Adipocyte (in vitro differentiated cells): ENCODE measurements around the gene MNDA.

Experiments
- DNase-seq: peaks from one replicate; pipeline ENCODE4 v3.0.0-alpha.2; 2015; ENCODE audit warnings: low read depth
- H3K27me3 ChIP-seq: replicated peaks from 2 replicates; pipeline ENCODE4 v1.7.0; 2013; ENCODE audit warnings: mild to moderate bottlenecking, low read length, moderate library complexity; ENCODE audit not compliant: control insufficient read depth, insufficient read depth
- H3K36me3 ChIP-seq: 2 replicates; pipeline ENCODE4 v1.7.0; 2013; ENCODE audit warnings: low read length, mild to moderate bottlenecking, moderate library complexity; ENCODE audit not compliant: control insufficient read depth, insufficient read depth, severe bottlenecking
- H3K4me1 ChIP-seq: 2 replicates; pipeline ENCODE4 v1.7.0; 2013; ENCODE audit warnings: mild to moderate bottlenecking, low read length, moderate library complexity; ENCODE audit not compliant: control insufficient read depth, insufficient read depth
- H3K4me3 ChIP-seq: 2 replicates; pipeline ENCODE4 v1.7.0; 2013; ENCODE audit warnings: mild to moderate bottlenecking, low read length, moderate library complexity
- H3K9ac ChIP-seq: 2 replicates; pipeline ENCODE4 v1.7.0; 2013; ENCODE audit warnings: mild to moderate bottlenecking, low read length, moderate library complexity
- H3K9me3 ChIP-seq: 2 replicates; pipeline ENCODE4 v1.7.0; 2013; ENCODE audit warnings: mild to moderate bottlenecking, low read length, moderate library complexity; ENCODE audit not compliant: control insufficient read depth

MNDA gene

DNA sequence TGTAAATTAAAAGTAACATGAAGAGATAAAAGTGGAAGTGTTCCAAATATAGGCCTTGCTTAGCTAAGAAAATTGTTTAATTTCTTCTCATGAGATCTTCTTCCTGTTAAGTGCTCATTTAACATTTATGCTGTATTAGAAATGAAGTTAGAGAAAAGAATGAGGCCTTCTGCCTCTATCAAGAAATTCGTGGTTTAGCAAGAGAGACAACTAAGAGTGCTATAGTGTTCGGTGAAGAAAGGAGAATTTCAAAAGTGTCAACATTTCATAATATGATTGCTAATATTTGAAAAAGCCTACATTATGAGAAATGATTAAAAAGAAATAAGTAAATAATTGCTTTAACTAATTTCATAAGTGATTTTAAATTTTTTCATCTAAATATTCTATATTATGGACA is 18.8 kb upstream of the MNDA start:
- no peaks in the 10 kb centered on the region for H3K36me3 ChIP-seq
- no peaks in the 10 kb centered on the region for H3K4me1 ChIP-seq
- H3K9me3 ChIP-seq = no peaks in the 10 kb centered on the region
- DNase-seq = no peak
- no peak overlapping the region for H3K4me3 ChIP-seq
- H3K9ac ChIP-seq = no peak overlapping the region
- no peaks in the 10 kb centered on the region for H3K27me3 ChIP-seq

- Histone ChIP-seq H3K4me3 (no peak overlapping the region), H3K36me3 (no peaks in the 10 kb centered on the region), H3K9ac (no peak overlapping the region), H3K27me3 (no peaks in the 10 kb centered on the region), H3K9me3 (no peaks in the 10 kb centered on the region), H3K4me1 (no peaks in the 10 kb centered on the region)
- DNase-seq = no peak
Measured at GRCh38 chr1:158813164-158813563, 18.0 kb upstream of the MNDA start.

- H3K36me3 ChIP-seq = no peaks in the 10 kb centered on the region
- H3K9ac ChIP-seq = no peak overlapping the region
- H3K4me1 ChIP-seq = no peaks in the 10 kb centered on the region
- no peaks in the 10 kb centered on the region for H3K27me3 ChIP-seq
- H3K9me3 ChIP-seq = no peaks in the 10 kb centered on the region
- no peak overlapping the region for H3K4me3 ChIP-seq
- no peak for DNase-seq
Measured at GRCh38 chr1:158814970-158815369, 16.2 kb upstream of the MNDA start.

GRCh38 chr1:158818560-158818959 is 12.6 kb upstream of the MNDA start:
- Histone ChIP-seq H3K36me3 (no peaks in the 10 kb centered on the region), H3K4me3 (no peak overlapping the region), H3K4me1 (no peaks in the 10 kb centered on the region), H3K9ac (no peak overlapping the region), H3K27me3 (no peaks in the 10 kb centered on the region), H3K9me3 (no peaks in the 10 kb centered on the region)
- DNase-seq = no peak

GRCh38 chr1:158818975-158819431 is 12.1 kb upstream of the MNDA start:
- Histone ChIP-seq H3K4me1 (no peaks in the 10 kb centered on the region), H3K9ac (no peak overlapping the region), H3K9me3 (no peaks in the 10 kb centered on the region), H3K4me3 (no peak overlapping the region), H3K27me3 (no peaks in the 10 kb centered on the region), H3K36me3 (no peaks in the 10 kb centered on the region)
- DNase-seq = no peak

DNA sequence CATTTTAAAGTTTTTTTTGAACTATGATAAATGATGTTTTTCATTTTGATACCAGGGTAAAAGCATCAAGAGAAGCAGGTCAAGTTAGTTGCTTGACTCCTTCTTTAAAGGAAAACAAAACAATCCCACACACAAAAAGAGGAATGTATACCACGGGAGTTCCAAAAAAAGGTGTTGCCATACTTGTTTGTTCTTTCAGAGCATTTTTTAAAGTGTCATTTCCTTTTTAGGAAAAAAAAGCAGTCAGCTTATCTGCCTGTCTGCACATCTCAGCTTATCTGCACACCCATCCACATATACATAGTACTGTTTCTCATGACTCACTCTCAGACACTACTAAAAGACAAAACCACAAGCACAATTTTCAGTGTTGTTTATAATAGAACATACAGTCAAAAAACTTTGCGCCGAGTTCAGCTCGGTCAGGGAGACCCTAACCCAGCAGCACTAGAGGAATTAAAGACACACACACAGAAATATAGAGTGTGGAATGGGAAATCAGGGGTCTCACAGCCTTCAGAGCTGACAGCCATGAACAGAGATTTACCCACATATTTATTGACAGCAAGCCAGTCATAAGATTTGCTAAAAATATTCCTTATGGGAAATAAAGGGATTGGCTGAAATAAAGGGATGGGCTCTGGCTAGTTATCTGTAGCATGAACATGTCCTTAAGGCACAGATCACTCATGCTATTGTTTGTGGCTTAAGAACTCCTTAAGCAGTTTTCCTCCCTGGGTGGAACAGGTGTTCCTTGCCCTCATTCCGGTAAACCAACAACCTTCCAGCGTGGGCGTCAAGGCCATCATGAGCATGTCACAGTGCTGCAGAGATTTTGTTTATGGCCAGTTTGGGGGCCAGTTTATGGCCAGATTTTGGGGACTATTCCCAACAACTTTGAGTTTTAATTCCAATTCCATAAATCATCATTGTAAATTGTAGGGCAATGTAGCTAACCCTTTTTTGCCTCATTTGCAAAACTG is 11.4 kb upstream of the MNDA start:
- Histone ChIP-seq H3K36me3 (no peaks in the 10 kb centered on the region), H3K4me3 (no peak overlapping the region), H3K9me3 (no peaks in the 10 kb centered on the region), H3K4me1 (no peaks in the 10 kb centered on the region), H3K27me3 (no peaks in the 10 kb centered on the region), H3K9ac (no peak overlapping the region)
- no peak for DNase-seq

- H3K4me1 ChIP-seq = no peaks in the 10 kb centered on the region
- H3K9ac ChIP-seq = no peak overlapping the region
- no peaks in the 10 kb centered on the region for H3K36me3 ChIP-seq
- H3K9me3 ChIP-seq = no peaks in the 10 kb centered on the region
- H3K27me3 ChIP-seq = no peaks in the 10 kb centered on the region
- H3K4me3 ChIP-seq = no peak overlapping the region
- DNase-seq = no peak
Measured at GRCh38 chr1:158821723-158822122, 9.4 kb upstream of the MNDA start.

- no peak overlapping the region for H3K4me3 ChIP-seq
- no peak for DNase-seq
- H3K4me1 ChIP-seq = no peaks in the 10 kb centered on the region
- no peaks in the 10 kb centered on the region for H3K36me3 ChIP-seq
- H3K9ac ChIP-seq = no peak overlapping the region
- H3K27me3 ChIP-seq = no peaks in the 10 kb centered on the region
- peaks cover 10% of the 10 kb centered on the region for H3K9me3 ChIP-seq
Measured at GRCh38 chr1:158830074-158830677, 975 bp upstream of the MNDA start.

DNA sequence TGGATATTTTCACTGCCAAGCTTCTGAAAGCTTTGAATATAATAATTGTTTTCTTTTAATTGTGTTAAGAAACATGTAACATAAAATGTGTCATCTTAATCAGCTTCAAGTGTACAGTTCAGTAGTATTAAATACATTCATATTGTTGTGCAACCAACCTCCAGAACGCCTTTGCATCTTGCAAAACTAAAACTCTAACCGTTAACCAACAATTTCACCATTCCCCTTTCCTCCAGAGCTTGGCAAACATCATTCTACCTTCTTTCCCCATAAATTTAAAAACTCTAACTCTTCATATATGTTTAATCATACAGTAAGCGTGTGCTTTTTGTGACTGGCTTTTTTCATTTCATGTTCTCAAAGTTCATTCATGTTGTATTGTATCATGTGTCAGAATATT is 2.1 kb downstream of the MNDA start:
- H3K4me3 ChIP-seq = no peak overlapping the region
- DNase-seq = no peak

DNA sequence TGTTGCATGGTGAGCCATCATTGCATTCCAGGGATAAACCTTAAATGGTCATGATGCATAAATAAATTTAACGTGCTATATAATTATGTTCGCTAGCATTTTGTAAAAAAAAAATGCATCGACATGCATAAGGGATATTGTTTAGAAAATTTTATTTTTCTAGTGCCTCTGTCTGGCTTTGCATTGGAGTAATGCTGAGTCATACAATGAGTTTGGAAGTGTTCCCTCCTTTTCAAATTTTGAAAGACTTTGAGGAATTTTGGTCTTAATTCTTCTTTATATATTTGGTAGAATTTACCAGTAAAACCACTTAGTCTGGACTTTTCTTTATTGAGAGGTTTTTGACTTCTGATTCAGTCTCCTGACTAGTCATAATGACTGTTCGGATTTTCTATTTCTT is 4.9 kb downstream of the MNDA start:
- H3K36me3 ChIP-seq = no peaks in the 10 kb centered on the region
- no peaks in the 10 kb centered on the region for H3K4me1 ChIP-seq
- H3K4me3 ChIP-seq = no peak overlapping the region
- H3K9me3 ChIP-seq = peaks cover 4% of the 10 kb centered on the region
- no peaks in the 10 kb centered on the region for H3K27me3 ChIP-seq
- H3K9ac ChIP-seq = no peak overlapping the region
- no peak for DNase-seq

More for the DNA sequence above, 2.1 kb downstream of the MNDA start:
- no peaks in the 10 kb centered on the region for H3K36me3 ChIP-seq
- peaks cover 10% of the 10 kb centered on the region for H3K9me3 ChIP-seq
- H3K4me1 ChIP-seq = no peaks in the 10 kb centered on the region
- H3K27me3 ChIP-seq = no peaks in the 10 kb centered on the region
- no peak overlapping the region for H3K9ac ChIP-seq

GRCh38 chr1:158838660-158839059 is 7.5 kb downstream of the MNDA start:
- Histone ChIP-seq H3K27me3 (no peaks in the 10 kb centered on the region), H3K4me1 (no peaks in the 10 kb centered on the region), H3K9me3 (peaks cover 4% of the 10 kb centered on the region), H3K36me3 (no peaks in the 10 kb centered on the region), H3K9ac (no peak overlapping the region), H3K4me3 (no peak overlapping the region)
- DNase-seq = no peak
